ENCODE data around the gene FGFR4. TPM values are rescaled to one million over a fixed set of nuclear protein-coding genes. Genes with fewer than 3 reads are reported as not detected.
"Not testable (repeated sequence)": the region's sequence is repeated elsewhere in the genome, so short reads cannot be mapped to it uniquely, and the experiment has no call there.

Gene FGFR4
- total RNA-seq (2014; rRNA removed; shearing (Covaris generic)): 563 and 588 TPM in 2 replicates

DNA sequence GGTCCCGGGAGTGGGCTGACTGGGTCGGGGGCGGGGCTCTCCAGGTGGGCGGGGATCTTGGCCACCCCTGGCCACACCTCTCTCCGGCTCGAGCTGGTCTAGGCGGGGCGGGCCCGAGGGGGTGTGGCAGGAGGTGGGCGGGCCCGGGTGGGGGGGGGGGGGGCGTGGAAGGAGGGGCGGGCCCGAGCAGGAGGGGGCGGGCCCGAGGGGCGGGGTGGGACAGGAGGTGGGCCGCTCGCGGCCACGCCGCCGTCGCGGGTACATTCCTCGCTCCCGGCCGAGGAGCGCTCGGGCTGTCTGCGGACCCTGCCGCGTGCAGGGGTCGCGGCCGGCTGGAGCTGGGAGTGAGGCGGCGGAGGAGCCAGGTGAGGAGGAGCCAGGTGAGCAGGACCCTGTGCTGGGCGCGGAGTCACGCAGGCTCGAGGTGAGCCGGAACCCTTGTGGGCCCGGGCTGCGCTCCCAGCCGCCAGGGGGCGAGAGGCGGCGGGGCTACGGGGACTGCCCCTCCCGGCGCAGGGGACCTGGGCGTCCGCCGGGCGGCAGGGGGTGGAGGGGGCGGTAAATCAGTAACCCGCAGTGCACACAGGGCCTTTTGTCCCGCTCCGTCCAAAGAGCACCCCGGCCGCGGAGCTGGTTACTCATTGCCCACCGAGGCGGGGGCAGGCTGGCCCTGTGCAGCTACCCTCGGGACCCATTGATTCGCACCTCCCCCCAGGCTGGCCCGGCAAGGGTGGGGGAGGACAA lies at the start of gene FGFR4:
FGFR4 (plus strand) TSS at position 262 of the 744 bp plus-strand sequence. CDS start 2,688 bp downstream, outside the sequence.
- peak within 1 kb of the TSS; percentile 92 for H3K27ac ChIP-seq
- H3K27me3 ChIP-seq: no peaks in the 10 kb centered on the region
- no peaks in the 10 kb centered on the region for H3K9me3 ChIP-seq (replicated peaks)
- peaks cover 34% of the 10 kb centered on the region for H3K4me1 ChIP-seq
- H3K36me3 ChIP-seq: peaks cover 40% of the 10 kb centered on the region
- peak within 1 kb of the TSS; percentile 100 for H3K4me3 ChIP-seq
- DNase-seq: peak; percentile 95 to 97

DNA sequence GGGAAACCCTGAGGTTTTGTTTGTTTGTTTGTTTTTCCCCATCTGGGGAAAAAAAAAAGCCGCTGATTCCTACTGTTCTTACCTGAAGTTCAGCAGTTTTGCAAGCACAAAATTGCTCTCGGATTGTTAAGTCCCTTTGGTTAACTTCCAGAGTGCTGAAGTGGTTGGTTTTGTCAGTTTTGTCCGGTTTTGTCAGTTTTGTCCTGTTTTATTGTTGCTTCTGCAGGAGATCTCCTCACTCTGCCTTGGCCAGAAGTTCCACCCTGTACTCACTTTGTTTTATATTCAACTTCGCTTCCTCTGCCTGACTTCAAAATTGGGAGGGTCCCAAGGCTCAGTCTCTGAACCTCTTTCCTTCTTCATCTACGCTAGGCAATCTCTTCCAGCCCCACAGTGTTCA lies 49.8 kb upstream of the FGFR4 start:
- Histone ChIP-seq H3K4me1 (no peaks in the 10 kb centered on the region), H3K27ac (no peak overlapping the region), H3K4me3 (no peak overlapping the region), H3K36me3 (peaks cover 37% of the 10 kb centered on the region), H3K27me3 (no peaks in the 10 kb centered on the region), H3K9me3 (replicated peaks) (no peaks in the 10 kb centered on the region)
- DNase-seq: no peak

DNA sequence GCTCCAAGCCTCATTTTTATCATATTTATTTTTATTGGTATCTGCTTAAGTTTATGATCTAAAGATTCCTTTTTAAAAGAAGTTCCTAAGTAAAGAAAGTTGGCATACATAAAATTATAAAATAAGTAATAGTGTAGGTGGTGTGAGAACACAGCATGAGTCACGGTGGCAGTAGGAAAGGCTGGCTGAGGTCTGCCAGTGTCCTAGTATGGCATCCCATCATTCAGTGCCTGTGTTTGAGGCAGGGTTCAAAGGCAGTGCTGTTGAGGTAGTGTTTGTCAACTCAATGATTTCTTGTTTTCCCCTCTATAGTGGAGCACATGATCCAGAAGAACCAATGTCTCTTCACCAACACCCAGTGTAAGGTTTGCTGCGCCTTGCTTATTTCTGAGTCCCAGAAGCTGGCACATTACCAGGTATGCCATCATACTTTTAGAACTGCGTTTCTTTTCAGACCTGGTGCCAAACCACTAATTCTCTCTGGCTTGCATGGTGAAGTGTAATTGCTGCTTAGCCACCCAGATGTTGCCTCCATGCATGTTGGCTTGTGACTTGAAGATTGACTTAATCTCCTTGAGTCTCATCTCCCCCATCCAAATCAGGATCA lies 45.8 kb upstream of the FGFR4 start:
- peaks cover 43% of the 10 kb centered on the region for H3K36me3 ChIP-seq
- no peaks in the 10 kb centered on the region for H3K9me3 ChIP-seq (replicated peaks)
- H3K4me1 ChIP-seq: no peaks in the 10 kb centered on the region
- H3K4me3 ChIP-seq: no peak overlapping the region
- H3K27ac ChIP-seq: no peak overlapping the region
- DNase-seq: no peak
- H3K27me3 ChIP-seq: no peaks in the 10 kb centered on the region

DNA sequence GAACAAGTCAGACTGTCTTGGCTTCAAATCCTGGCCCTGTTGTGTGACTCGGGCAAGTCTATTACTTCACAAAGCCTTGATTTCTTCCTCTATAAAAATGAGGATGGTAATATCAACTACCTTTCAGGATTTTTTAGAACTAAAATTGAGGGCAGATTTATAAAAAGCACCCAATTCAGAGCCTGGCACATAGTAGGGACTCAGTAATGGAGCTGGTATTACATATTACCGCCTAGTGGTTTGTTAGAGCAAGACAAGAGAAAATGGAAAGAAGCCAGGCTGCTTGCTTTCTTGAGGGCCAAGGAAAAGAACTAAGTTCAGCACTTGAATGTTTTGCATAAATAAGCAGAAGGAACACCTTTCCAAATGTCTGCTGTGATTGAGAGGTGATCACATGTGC lies 44.8 kb upstream of the FGFR4 start:
- Histone ChIP-seq H3K9me3 (replicated peaks) (no peaks in the 10 kb centered on the region), H3K4me1 (no peaks in the 10 kb centered on the region), H3K27ac (no peak overlapping the region), H3K36me3 (peaks cover 46% of the 10 kb centered on the region), H3K4me3 (no peak overlapping the region), H3K27me3 (no peaks in the 10 kb centered on the region)
- no peak for DNase-seq

DNA sequence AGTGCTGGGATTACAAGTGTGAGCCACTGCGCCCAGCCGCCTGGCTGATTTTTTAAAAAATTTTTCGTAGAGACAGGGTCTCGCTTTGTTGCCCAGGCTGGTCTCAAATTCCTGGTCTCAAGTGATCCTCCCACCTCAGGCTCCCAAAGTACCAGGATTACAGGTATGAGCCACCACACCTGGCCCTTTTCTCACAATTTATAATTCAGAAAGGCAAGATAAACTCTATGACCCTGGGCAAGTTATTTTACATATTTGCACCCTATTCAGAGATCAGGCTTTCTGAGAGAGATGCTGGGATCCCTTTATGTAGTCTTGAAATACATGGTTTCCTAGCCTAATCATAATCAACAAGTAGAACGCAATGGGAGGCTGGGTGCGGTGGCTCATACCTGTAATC lies 43.6 kb upstream of the FGFR4 start:
- no peaks in the 10 kb centered on the region for H3K9me3 ChIP-seq (replicated peaks)
- H3K27me3 ChIP-seq: no peaks in the 10 kb centered on the region
- no peak overlapping the region for H3K27ac ChIP-seq
- H3K4me1 ChIP-seq: no peaks in the 10 kb centered on the region
- no peak overlapping the region for H3K4me3 ChIP-seq
- H3K36me3 ChIP-seq: peaks cover 50% of the 10 kb centered on the region
- no peak for DNase-seq

DNA sequence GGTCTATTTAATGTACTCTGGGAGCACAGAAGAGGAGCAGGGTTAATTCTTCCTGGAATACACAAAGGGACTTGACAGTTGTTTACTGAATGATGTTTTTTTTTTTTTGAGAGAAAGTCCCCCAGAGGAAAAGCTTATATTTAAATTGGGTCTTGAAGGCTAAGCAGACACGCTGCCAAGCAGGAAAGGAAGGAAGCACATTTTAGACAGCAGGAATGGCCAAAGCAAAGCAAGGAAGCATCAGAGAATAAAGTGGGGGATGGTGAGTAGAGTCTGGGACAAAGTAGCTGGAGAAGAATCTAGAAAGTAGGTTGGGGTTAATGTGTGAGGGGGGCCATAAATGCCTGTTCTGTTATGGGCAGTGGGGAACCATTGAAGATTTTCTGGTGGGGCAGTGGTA lies 42.8 kb upstream of the FGFR4 start:
- no peak overlapping the region for H3K4me3 ChIP-seq
- no peak for DNase-seq
- peaks cover 57% of the 10 kb centered on the region for H3K36me3 ChIP-seq
- H3K9me3 ChIP-seq (replicated peaks): no peaks in the 10 kb centered on the region
- no peak overlapping the region for H3K27ac ChIP-seq
- no peaks in the 10 kb centered on the region for H3K4me1 ChIP-seq
- H3K27me3 ChIP-seq: no peaks in the 10 kb centered on the region

DNA sequence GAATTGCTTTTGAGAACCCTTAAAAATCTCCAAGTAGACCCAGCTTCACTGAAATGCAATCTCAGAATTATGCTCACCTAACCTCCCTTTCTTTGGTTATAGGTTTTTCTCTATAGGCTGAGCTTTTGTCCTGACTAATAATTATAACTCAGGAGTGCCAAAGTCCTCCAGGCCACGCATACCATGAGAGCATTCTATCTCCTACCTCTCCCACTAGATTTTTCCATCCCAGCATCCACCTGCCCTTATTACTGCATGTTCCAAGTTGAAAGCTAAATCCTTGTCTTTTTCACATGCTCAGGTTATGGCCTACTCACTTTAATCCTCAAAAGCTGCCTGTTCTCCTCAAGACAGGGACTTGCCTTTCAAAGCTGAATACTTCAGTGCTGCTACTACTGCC lies 42.1 kb upstream of the FGFR4 start:
- peaks cover 61% of the 10 kb centered on the region for H3K36me3 ChIP-seq
- no peaks in the 10 kb centered on the region for H3K27me3 ChIP-seq
- no peaks in the 10 kb centered on the region for H3K9me3 ChIP-seq (replicated peaks)
- no peak for DNase-seq
- H3K4me1 ChIP-seq: no peaks in the 10 kb centered on the region
- no peak overlapping the region for H3K27ac ChIP-seq
- no peak overlapping the region for H3K4me3 ChIP-seq

DNA sequence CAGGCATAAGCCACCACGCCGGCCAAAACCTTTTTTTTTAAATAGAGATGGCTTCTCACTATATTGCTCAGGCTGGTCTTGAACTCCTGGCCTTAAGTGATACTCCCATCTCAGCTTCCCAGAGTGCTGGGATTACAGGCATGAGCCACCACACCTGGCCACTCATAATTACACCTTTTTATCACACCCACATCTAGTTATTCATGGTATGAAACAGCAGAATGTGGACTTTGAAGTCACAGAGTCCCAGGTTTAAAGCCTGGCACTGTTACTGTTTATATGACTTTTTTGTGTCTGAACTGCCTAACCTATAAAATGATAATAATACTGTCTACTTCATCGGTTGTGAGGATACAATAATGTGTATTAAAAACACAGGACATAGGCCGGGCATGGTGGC lies 41.1 kb upstream of the FGFR4 start:
- no peak for DNase-seq
- H3K4me1 ChIP-seq: no peaks in the 10 kb centered on the region
- no peak overlapping the region for H3K4me3 ChIP-seq
- no peaks in the 10 kb centered on the region for H3K27me3 ChIP-seq
- no peak overlapping the region for H3K27ac ChIP-seq
- H3K9me3 ChIP-seq (replicated peaks): no peaks in the 10 kb centered on the region
- H3K36me3 ChIP-seq: peaks cover 64% of the 10 kb centered on the region

DNA sequence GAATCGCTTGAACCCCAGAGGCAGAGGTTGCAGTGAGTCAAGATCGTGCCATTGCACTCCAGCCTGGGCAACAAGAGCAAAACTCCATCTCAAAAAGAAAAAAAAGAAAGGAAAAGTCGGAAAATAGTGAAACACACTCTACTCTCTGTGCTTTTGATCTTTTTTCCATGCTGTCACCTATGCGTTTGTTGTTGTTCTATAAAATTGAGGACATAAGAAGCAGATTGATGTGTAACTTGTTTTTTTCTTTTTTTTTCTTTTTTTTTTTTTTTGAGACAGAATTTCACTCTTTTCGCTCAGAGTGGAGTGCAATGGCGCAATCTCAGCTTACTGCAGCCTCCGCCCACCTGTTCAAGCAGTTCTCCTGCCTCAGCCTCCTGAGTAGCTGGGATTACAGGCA lies 38.2 kb upstream of the FGFR4 start:
- not testable (repeated sequence) for H3K4me1 ChIP-seq; H3K9me3 ChIP-seq (replicated peaks); H3K27me3 ChIP-seq; H3K27ac ChIP-seq; DNase-seq; H3K4me3 ChIP-seq
- peaks cover 58% of the 10 kb centered on the region for H3K36me3 ChIP-seq

DNA sequence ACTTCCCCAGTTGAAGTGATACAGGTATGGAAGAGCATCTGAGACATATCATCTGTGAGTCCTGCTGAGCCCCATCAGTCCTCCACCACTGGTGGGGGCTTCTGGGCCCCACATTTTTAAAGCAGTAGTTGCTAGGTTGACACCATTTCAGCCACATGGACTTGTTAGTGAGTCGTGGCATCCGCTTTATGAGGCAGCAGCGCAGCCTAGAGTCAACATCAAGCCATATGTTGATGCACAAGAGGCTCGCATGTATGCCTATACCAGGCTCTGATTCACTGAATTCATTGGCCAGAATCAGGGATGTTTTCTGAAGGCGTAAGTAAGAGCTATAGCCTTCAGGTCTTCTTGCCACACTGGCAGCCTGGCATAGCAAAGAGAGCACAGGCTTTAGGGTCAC lies 37.4 kb upstream of the FGFR4 start:
- no peak overlapping the region for H3K4me3 ChIP-seq
- DNase-seq: no peak

DNA sequence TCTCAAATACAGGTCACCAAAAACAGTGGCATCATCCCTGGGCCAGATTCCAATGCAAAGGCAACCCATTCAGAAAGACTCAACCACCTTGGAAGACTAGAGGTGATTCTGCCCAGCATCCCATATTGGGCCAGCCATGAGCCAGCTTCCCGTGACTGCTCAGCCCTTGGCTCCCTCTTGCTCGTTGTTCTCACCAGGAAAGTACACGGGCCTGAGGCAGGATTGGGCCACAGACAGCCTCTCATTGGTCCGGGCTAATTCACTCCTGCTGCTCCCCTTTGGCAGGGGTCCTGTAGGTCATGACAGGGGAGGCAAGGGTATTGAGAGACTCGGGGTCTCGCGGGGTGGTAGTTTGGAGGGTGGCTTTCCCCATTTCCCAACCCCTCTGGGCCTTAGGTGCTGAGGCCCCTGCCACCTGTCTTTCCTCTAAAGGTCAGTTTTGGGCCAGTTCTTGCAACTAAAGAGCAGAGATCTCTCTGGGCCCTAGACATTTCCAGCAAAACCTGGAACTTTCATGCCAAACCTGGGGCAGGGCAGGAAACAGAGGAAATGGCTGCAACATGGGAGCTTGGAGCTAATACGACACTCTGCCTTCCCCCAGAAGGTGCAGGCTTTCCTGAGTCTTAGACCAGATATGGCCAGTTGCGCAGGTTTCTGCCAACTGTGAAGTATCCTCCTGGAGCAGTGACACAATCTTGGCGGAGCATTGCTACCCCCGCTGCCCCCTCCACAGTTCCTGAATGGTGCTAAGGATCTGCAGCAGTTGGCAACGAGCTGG lies 22.0 kb upstream of the FGFR4 start:
- Histone ChIP-seq H3K4me3 (no peak overlapping the region), H3K27me3 (no peaks in the 10 kb centered on the region), H3K36me3 (peaks cover 9% of the 10 kb centered on the region), H3K4me1 (no peaks in the 10 kb centered on the region), H3K9me3 (replicated peaks) (no peaks in the 10 kb centered on the region), H3K27ac (no peak overlapping the region)
- DNase-seq: no peak

More for the DNA sequence above, 37.4 kb upstream of the FGFR4 start:
- no peaks in the 10 kb centered on the region for H3K4me1 ChIP-seq
- H3K36me3 ChIP-seq: peaks cover 60% of the 10 kb centered on the region
- no peak overlapping the region for H3K27ac ChIP-seq
- H3K9me3 ChIP-seq (replicated peaks): no peaks in the 10 kb centered on the region; the same call in 1 of the 2 replicates
- H3K27me3 ChIP-seq: no peaks in the 10 kb centered on the region

DNA sequence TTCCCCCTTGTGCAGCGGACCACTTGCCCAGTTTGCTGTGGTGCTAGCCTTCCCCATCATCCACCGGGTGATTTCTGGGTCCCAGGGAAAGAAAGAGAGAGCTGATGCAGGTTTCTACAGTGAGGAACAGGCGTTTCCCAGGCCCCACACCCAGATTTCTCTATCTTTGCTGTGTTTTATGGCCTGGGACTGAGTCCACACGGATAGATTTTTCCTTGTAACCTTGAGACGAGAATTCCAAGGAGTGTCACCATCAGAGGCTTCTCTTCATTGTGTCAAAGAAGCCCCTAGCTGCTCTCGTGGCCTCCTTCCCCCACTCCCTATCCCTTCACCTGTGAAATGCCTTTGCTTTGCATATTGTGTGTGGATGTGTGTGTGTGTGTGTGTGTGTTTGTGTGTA lies 21.2 kb upstream of the FGFR4 start:
- Histone ChIP-seq H3K27me3 (no peaks in the 10 kb centered on the region), H3K4me3 (no peak overlapping the region), H3K4me1 (no peaks in the 10 kb centered on the region), H3K36me3 (peaks cover 9% of the 10 kb centered on the region), H3K9me3 (replicated peaks) (no peaks in the 10 kb centered on the region), H3K27ac (no peak overlapping the region)
- no peak for DNase-seq

DNA sequence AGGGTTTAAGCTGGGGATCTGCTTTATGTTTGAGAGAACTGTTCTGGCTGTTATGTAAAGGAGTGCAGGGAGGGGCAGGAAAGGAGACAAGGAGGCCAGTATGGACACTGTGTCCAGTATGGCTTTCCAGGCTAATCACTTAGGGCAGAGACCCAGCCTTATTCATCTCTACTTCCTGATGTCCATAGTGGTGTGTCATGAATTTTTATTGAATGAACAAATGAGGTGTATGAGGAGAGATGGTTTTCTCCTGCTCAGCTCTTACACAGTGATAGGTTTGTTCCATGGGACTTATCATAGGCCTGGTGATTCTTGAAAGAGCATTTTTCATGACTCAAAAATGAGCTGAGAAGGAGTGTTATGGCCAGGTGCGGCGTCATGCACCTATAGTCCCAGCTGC lies 20.5 kb upstream of the FGFR4 start:
- H3K27ac ChIP-seq: no peak overlapping the region
- peaks cover 9% of the 10 kb centered on the region for H3K36me3 ChIP-seq
- no peak overlapping the region for H3K4me3 ChIP-seq
- H3K4me1 ChIP-seq: 0 out of 2 replicates have a peak, but pooled peaks cover 2% of the 10 kb centered on the region
- H3K9me3 ChIP-seq (replicated peaks): no peaks in the 10 kb centered on the region
- DNase-seq: no peak
- no peaks in the 10 kb centered on the region for H3K27me3 ChIP-seq

DNA sequence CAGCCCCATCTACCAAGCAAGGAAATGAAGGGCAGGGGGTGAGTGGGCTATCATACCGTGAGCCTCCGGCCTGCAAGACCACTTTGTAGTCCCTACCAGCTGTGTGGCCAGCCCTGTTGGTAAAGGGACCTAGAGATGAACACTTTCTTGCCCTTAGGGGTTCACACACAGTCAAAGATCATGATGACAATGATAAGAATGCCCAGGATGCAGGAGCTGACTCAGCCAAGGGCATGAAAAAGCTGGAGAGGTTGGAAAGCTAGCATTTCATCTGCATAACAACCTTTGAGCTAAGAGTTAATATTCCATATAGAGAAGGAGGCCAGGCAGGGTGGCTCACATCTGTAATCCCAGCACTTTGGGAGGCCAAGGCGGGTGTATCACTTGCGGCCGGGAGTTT lies 19.2 kb upstream of the FGFR4 start:
- no peak overlapping the region for H3K4me3 ChIP-seq
- DNase-seq: no peak

DNA sequence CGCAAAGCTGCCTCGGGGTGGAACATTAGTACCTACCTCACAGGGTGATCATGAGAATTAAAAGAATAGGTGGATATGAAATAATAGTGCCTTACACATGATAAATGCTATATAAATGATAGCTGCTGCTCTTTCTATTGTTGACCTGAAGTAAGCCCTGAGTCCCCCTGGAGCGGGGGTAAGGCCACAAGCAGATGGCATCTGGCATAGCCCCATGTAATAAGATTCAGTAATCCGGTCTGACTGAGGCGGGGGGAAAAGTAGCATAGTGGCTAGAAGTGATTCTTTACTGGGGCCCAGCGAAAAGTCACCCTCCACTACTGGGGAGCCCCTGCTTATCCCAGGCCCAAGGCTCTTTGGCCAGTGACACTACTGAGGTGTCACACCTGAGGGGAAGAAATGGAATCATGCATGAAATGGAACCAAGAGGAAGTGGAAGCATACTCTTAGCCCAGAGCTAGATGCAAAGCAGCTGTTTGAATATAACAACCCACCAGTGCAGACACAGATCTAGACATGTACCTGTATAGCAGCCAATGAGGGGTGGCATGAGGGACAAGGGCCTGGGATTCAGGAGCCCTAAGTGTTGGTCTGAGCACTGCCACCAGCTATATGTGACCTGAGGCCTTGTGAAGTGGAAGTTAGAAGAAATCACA lies 16.1 kb upstream of the FGFR4 start:
- no peaks in the 10 kb centered on the region for H3K36me3 ChIP-seq
- no peaks in the 10 kb centered on the region for H3K27me3 ChIP-seq
- peaks cover 10% of the 10 kb centered on the region for H3K4me1 ChIP-seq
- H3K27ac ChIP-seq: no peak overlapping the region
- no peaks in the 10 kb centered on the region for H3K9me3 ChIP-seq (replicated peaks)
- H3K4me3 ChIP-seq: no peak overlapping the region
- no peak for DNase-seq

More for the DNA sequence above, 19.2 kb upstream of the FGFR4 start:
- Histone ChIP-seq H3K9me3 (replicated peaks) (no peaks in the 10 kb centered on the region), H3K27me3 (no peaks in the 10 kb centered on the region), H3K36me3 (peaks cover 9% of the 10 kb centered on the region), H3K4me1 (peaks cover 10% of the 10 kb centered on the region), H3K27ac (no peak overlapping the region)
